H9 (cell line): ENCODE measurements around the gene ASCL3. TPM values are rescaled to one million over a fixed set of nuclear protein-coding genes. Genes with fewer than 3 reads are reported as not detected.

Experiments
- DNase-seq: peaks from one replicate; pipeline ENCODE4 v3.0.0-alpha.2; 2017
- H2AFZ ChIP-seq: one replicate; pipeline ENCODE4 v1.6.1; 2013; ENCODE audit warnings: mild to moderate bottlenecking, low read length, control low read depth, moderate library complexity
- H2AK5ac ChIP-seq: 2 replicates; pipeline ENCODE4 v1.6.1; 2013; ENCODE audit warnings: low read length, control low read depth, mixed read lengths; ENCODE audit not compliant: insufficient read length
- H2BK120ac ChIP-seq: one replicate; pipeline ENCODE4 v1.6.1; 2013; ENCODE audit warnings: low read depth, mild to moderate bottlenecking, low read length, control low read depth, inconsistent platforms; ENCODE audit not compliant: poor library complexity, severe bottlenecking
- H2BK12ac ChIP-seq: 2 replicates; pipeline ENCODE4 v1.6.1; 2013; ENCODE audit warnings: low read length, control low read depth, mixed read lengths, low read depth; ENCODE audit not compliant: insufficient read length
- H2BK15ac ChIP-seq: 2 replicates; pipeline ENCODE4 v1.6.1; 2013; ENCODE audit warnings: low read depth, low read length, control low read depth
- H2BK20ac ChIP-seq: one replicate; pipeline ENCODE4 v1.6.1; 2013; ENCODE audit warnings: low read depth, mild to moderate bottlenecking, low read length, control low read depth, inconsistent platforms; ENCODE audit not compliant: poor library complexity, severe bottlenecking
- H2BK5ac ChIP-seq: 2 replicates; pipeline ENCODE4 v1.6.1; 2013; ENCODE audit warnings: low read length, control low read depth, mixed read lengths; ENCODE audit not compliant: insufficient read length
- H3K14ac ChIP-seq: 2 replicates; pipeline ENCODE4 v1.6.1; 2013; ENCODE audit warnings: low read length, control low read depth; ENCODE audit not compliant: insufficient read depth
- H3K18ac ChIP-seq: 2 replicates; pipeline ENCODE4 v1.6.1; 2013; ENCODE audit warnings: low read depth, mild to moderate bottlenecking, mixed read lengths, low read length, control low read depth; ENCODE audit not compliant: insufficient read length
- H3K23ac ChIP-seq: 2 replicates; pipeline ENCODE4 v1.6.1; 2013; ENCODE audit warnings: low read length, control low read depth, mixed read lengths, low read depth; ENCODE audit not compliant: insufficient read length
- H3K23me2 ChIP-seq: 2 replicates; pipeline ENCODE4 v1.6.1; 2013; ENCODE audit warnings: low read depth, mild to moderate bottlenecking, mixed read lengths, low read length, control low read depth; ENCODE audit not compliant: insufficient read length, poor library complexity, severe bottlenecking
- H3K27ac ChIP-seq: 2 replicates; pipeline ENCODE4 v1.5.1; 2013; ENCODE audit warnings: low read length, control low read depth, mixed read lengths, low read depth; ENCODE audit not compliant: insufficient read length
- H3K27me3 ChIP-seq: 2 replicates; pipeline ENCODE4 v1.6.1; 2013; ENCODE audit warnings: low read length, control low read depth, inconsistent platforms; ENCODE audit not compliant: insufficient read depth
- H3K4ac ChIP-seq: 2 replicates; pipeline ENCODE4 v1.6.1; 2013; ENCODE audit warnings: low read depth, mild to moderate bottlenecking, control low read depth, inconsistent platforms, low read length, moderate library complexity
- H3K4me1 ChIP-seq: 2 replicates; pipeline ENCODE4 v1.6.1; 2013; ENCODE audit warnings: low read length, control low read depth, inconsistent platforms; ENCODE audit not compliant: insufficient read depth
- H3K4me2 ChIP-seq: 2 replicates; pipeline ENCODE4 v1.6.1; 2013; ENCODE audit warnings: low read length, control low read depth, mixed read lengths; ENCODE audit not compliant: insufficient read length, insufficient read depth
- H3K56ac ChIP-seq: 2 replicates; pipeline ENCODE4 v1.6.1; 2013; ENCODE audit warnings: low read depth, mild to moderate bottlenecking, mixed read lengths, low read length, control low read depth; ENCODE audit not compliant: insufficient read length
- H3K79me1 ChIP-seq: 2 replicates; pipeline ENCODE4 v1.6.1; 2013; ENCODE audit warnings: low read depth, mild to moderate bottlenecking, moderate library complexity, low read length, control low read depth, inconsistent platforms; ENCODE audit not compliant: insufficient read depth, poor library complexity, severe bottlenecking
- H3K79me2 ChIP-seq: 2 replicates; pipeline ENCODE4 v1.6.1; 2013; ENCODE audit warnings: low read length, control low read depth, inconsistent platforms; ENCODE audit not compliant: insufficient read depth
- H3K9ac ChIP-seq: 2 replicates; pipeline ENCODE4 v1.6.1; 2013; ENCODE audit warnings: low read length, control low read depth, mixed read lengths; ENCODE audit not compliant: insufficient read length; ENCODE audit errors: extremely low read depth
- H3K9me3 ChIP-seq: one replicate; pipeline ENCODE4 v1.6.1; 2013; ENCODE audit warnings: low read depth, low read length, inconsistent platforms; ENCODE audit not compliant: control insufficient read depth
- H3T11ph ChIP-seq: one replicate; pipeline ENCODE4 v1.6.1; 2013; ENCODE audit warnings: mild to moderate bottlenecking, low read length, control low read depth, inconsistent platforms
- H4K20me1 ChIP-seq: one replicate; pipeline ENCODE4 v1.6.1; 2013; ENCODE audit not compliant: control insufficient read depth, insufficient read length, insufficient read depth
- H4K5ac ChIP-seq: 2 replicates; pipeline ENCODE4 v1.6.1; 2013; ENCODE audit warnings: low read depth, mild to moderate bottlenecking, mixed read lengths, low read length, control low read depth; ENCODE audit not compliant: insufficient read length
- H4K8ac ChIP-seq: replicated peaks from 2 replicates; pipeline ENCODE4 v1.6.1; 2013; ENCODE audit warnings: low read length, control low read depth, mixed read lengths, low read depth; ENCODE audit not compliant: insufficient read length
- H4K91ac ChIP-seq: 2 replicates; pipeline ENCODE4 v1.6.1; 2013; ENCODE audit warnings: low read depth, mild to moderate bottlenecking, moderate library complexity, mixed read lengths, low read length, control low read depth; ENCODE audit not compliant: insufficient read length
- H3K27ac Mint-ChIP-seq, 3 experiments: 2 replicates in 2 of 3; 3 replicates in 1 of 3; pipeline ENCODE4 v1.8.0; 2020 to 2021; ENCODE audit warnings: mixed read lengths in 3 of 3, mild to moderate bottlenecking in 1 of 3, moderate library complexity in 1 of 3
- H3K27me3 Mint-ChIP-seq: 2 replicates; pipeline ENCODE4 v1.8.0; 2021; ENCODE audit warnings: low read depth, mild to moderate bottlenecking, moderate library complexity, mixed read lengths
- H3K36me3 Mint-ChIP-seq, 3 experiments: 2 replicates in 2 of 3; 3 replicates in 1 of 3; pipeline ENCODE4 v1.8.0; 2020 to 2021; ENCODE audit warnings: low read depth in 3 of 3, mixed read lengths in 3 of 3; ENCODE audit not compliant: insufficient read depth in 1 of 3
- H3K4me1 Mint-ChIP-seq, 2 experiments: 2 replicates each; pipeline ENCODE4 v1.8.0; 2020; ENCODE audit warnings: mixed read lengths in 2 of 2
- H3K4me3 Mint-ChIP-seq, 2 experiments: 2 replicates in 1 of 2; 3 replicates in 1 of 2; pipeline ENCODE4 v1.8.0; 2020 to 2021; ENCODE audit warnings: mild to moderate bottlenecking in 2 of 2, mixed read lengths in 2 of 2, moderate library complexity in 1 of 2
- H3K9me3 Mint-ChIP-seq, 2 experiments: 2 replicates in 1 of 2; 3 replicates in 1 of 2; pipeline ENCODE4 v1.8.0; 2020; ENCODE audit warnings: mild to moderate bottlenecking in 2 of 2, mixed read lengths in 2 of 2, moderate library complexity in 1 of 2
- CTCF ChIP-seq: fragments of 200-600 bp; sonication (generic); conservative IDR thresholded peaks from 3 replicates; pipeline ENCODE4 v1.8.0; 2021; ENCODE audit warnings: antibody characterized with exemption, mild to moderate bottlenecking
- WGBS: extraction: QIAGEN DNeasy Blood & Tissue Kit; methylation state at CpG from one replicate; pipeline ENCODE4 v1.1.7; 2013; ENCODE audit warnings: missing lambda C conversion rate, low lambda C conversion rate, mixed read lengths; ENCODE audit not compliant: insufficient read length; ENCODE audit errors: extremely low coverage; 5-methylcytosine and 5-hydroxymethylcytosine counted together
- total RNA-seq: library from RNA; stranded (reverse); gene quantifications from 2 replicates; pipeline ENCODE4 v1.2.1, GENCODE V29; 2021

Gene ASCL3
- total RNA-seq, 1 experiment from 2014 or later, result not detected

- no peak overlapping the region for H3K14ac ChIP-seq
- H3K23me2 ChIP-seq, result no peaks in the 10 kb centered on the region
- Mint-ChIP-seq H3K27me3 (peaks cover 1% of the 10 kb centered on the region; the same call in 1 of the 2 replicates), H3K4me3 (no peak overlapping the region), H3K9me3 (no peaks in the 10 kb centered on the region), H3K27ac (no peak overlapping the region; a peak in 1 of 7 replicates), H3K4me1 (peaks cover 12 to 16% of the 10 kb centered on the region in 2 experiments), H3K36me3 (no peaks in the 10 kb centered on the region)
- no peak overlapping the region for H2BK120ac ChIP-seq
- H4K8ac ChIP-seq, result no peak overlapping the region
- no peak overlapping the region for H2BK20ac ChIP-seq
- DNase-seq, result no peak
- no peak overlapping the region for H2AK5ac ChIP-seq
- no peaks in the 10 kb centered on the region for H3K79me1 ChIP-seq
- H3K4me1 ChIP-seq, result peaks cover 7% of the 10 kb centered on the region
- no peaks in the 10 kb centered on the region for H4K20me1 ChIP-seq
- H2AFZ ChIP-seq, result no peak overlapping the region
- TF ChIP-seq CTCF, result no peak
- no peak overlapping the region for H3T11ph ChIP-seq
- no peak overlapping the region for H3K9ac ChIP-seq
- no peak overlapping the region for H2BK12ac ChIP-seq
- no peak overlapping the region for H4K91ac ChIP-seq
- H3K4ac ChIP-seq, result no peak overlapping the region
- no peaks in the 10 kb centered on the region for H3K79me2 ChIP-seq
- H3K9me3 ChIP-seq, result no peaks in the 10 kb centered on the region
- H2BK5ac ChIP-seq, result no peak overlapping the region
- H3K27me3 ChIP-seq, result no peaks in the 10 kb centered on the region
- H3K27ac ChIP-seq, result no peak overlapping the region
- H3K4me2 ChIP-seq, result no peak overlapping the region
- WGBS, result no CpG with 5 or more reads among the region's 14 CpGs
- no peak overlapping the region for H2BK15ac ChIP-seq
- no peak overlapping the region for H3K56ac ChIP-seq
- H4K5ac ChIP-seq, result no peak overlapping the region
- no peak overlapping the region for H3K18ac ChIP-seq
- H3K23ac ChIP-seq, result no peak overlapping the region
Observed at GRCh38 chr11:8934742-8935488, 7.9 kb downstream of the ASCL3 start.
